ENCODE results near the gene TSPOAP1. TPM values are rescaled to one million over a fixed set of nuclear protein-coding genes. Genes with fewer than 3 reads are reported as not detected.

Gene TSPOAP1
- total and polyA plus RNA-seq, 10 of the 15 experiments (the other 5 are each of a cell fraction or from before 2014, with no cell fraction given) = 0.58 to 16.4 (median 4.2) TPM; not detected in 1

- in situ Hi-C loops (cut with MboI) (no loop called here), intact Hi-C loops (cut with micrococcal nuclease; ENCODE audit: unreplicated experiment) (no loop called here)
- TF ChIP-seq CTCF (IDR thresholded peaks at IDR 0.05 in 2 of 3, conservative IDR thresholded peaks at IDR 0.05 in 1 of 3; ENCODE audit: control insufficient read depth in 2 of 3, extremely low read depth in 1 of 3, insufficient read depth in 1 of 3, low read depth in 3 of 3, low read length in 3 of 3) = peak in 1 of 3 experiments; percentile 25; a peak in 2 of 6 replicates
- no peak for TF ChIP-seq MEF2B (IDR thresholded peaks at IDR 0.05; ENCODE audit: partially characterized antibody, poor library complexity, severe bottlenecking)
- Histone ChIP-seq H3K27me3 (replicated peaks in 1 of 2; ENCODE audit: control insufficient read depth in 2 of 2, insufficient read depth in 2 of 2, low read length in 1 of 2) (no peaks in the 10 kb centered on the region; a peak in 1 of 4 replicates), H4K20me1 (ENCODE audit: control insufficient read depth, insufficient read depth) (no peaks in the 10 kb centered on the region), H3K79me2 (ENCODE audit: control insufficient read depth, insufficient read depth, low read length) (no peaks in the 10 kb centered on the region), H3K9ac (ENCODE audit: control insufficient read depth, insufficient read depth, low read length) (no peak overlapping the region), H3K9me3 (replicated peaks; ENCODE audit: control insufficient read depth, insufficient read depth, low read length) (no peaks in the 10 kb centered on the region), H3K4me2 (ENCODE audit: control insufficient read depth, insufficient read depth) (no peak overlapping the region), H3K4me1 (ENCODE audit: control insufficient read depth, insufficient read depth, low read length) (peaks cover 3% of the 10 kb centered on the region), H3K4me3 (no peak overlapping the region), H2AFZ (ENCODE audit: control insufficient read depth, low read depth, low read length) (no peak overlapping the region), H3K36me3 (ENCODE audit: control insufficient read depth in 2 of 2, insufficient read depth in 2 of 2, low read length in 1 of 2) (no peaks in the 10 kb centered on the region), H3K27ac (ENCODE audit: control insufficient read depth, insufficient read depth) (no peak overlapping the region)
- WGBS (ENCODE audit: insufficient coverage, insufficient replicate concordance, low lambda C conversion rate, missing lambda C conversion rate) = 46% methylated on average over 8 of the region's 8 CpGs
- DNase-seq (ENCODE audit: low read depth, low spot score) (no peak), ATAC-seq (no peak), FAIRE-seq (no peak)
- ChIA-PET SMC1A (ENCODE audit: uncharacterized antibody, unreplicated experiment) (interaction anchor here (0.8 kb wide), 1 partner anchor 179 kb away, joined by 3 read pairs; no protein-coding TSS in a partner anchor), CTCF (interaction anchor here (0.6 to 3.9 kb wide), 5 partner anchors 18 to 184 kb away, joined by 3 to 21 read pairs (median 5); no protein-coding TSS in a partner anchor), POLR2A (no interaction called here), RAD21 (ENCODE audit: unreplicated experiment) (interaction anchor here (1.0 kb wide), 1 partner anchor 53 kb away, joined by 3 read pairs; no protein-coding TSS in a partner anchor)
- BruUV-seq (replicated peaks) = no TSS peak
Measured at GRCh38 chr17:58254803-58255202, 73.8 kb downstream of the TSPOAP1 start.

- Histone ChIP-seq H4K20me1 (ENCODE audit: control insufficient read depth, insufficient read depth) (no peaks in the 10 kb centered on the region), H3K27ac (ENCODE audit: control insufficient read depth, insufficient read depth) (no peak overlapping the region), H2AFZ (ENCODE audit: control insufficient read depth, low read depth, low read length) (no peak overlapping the region), H3K27me3 (replicated peaks in 1 of 2; ENCODE audit: control insufficient read depth in 2 of 2, insufficient read depth in 2 of 2, low read length in 1 of 2) (no peaks in the 10 kb centered on the region; a peak in 2 of 4 replicates), H3K4me1 (ENCODE audit: control insufficient read depth, insufficient read depth, low read length) (peaks cover 6% of the 10 kb centered on the region), H3K4me3 (no peak overlapping the region), H3K9me3 (replicated peaks; ENCODE audit: control insufficient read depth, insufficient read depth, low read length) (no peaks in the 10 kb centered on the region), H3K4me2 (ENCODE audit: control insufficient read depth, insufficient read depth) (no peak overlapping the region), H3K9ac (ENCODE audit: control insufficient read depth, insufficient read depth, low read length) (no peak overlapping the region), H3K36me3 (ENCODE audit: control insufficient read depth in 2 of 2, insufficient read depth in 2 of 2, low read length in 1 of 2) (no peaks in the 10 kb centered on the region), H3K79me2 (ENCODE audit: control insufficient read depth, insufficient read depth, low read length) (no peaks in the 10 kb centered on the region)
- DNase-seq (ENCODE audit: low read depth, low spot score) = no peak
- BruUV-seq (replicated peaks) = no TSS peak
- 54% methylated on average over 3 of the region's 3 CpGs for WGBS (ENCODE audit: insufficient coverage, insufficient replicate concordance, low lambda C conversion rate, missing lambda C conversion rate)
- RAD21 ChIA-PET (ENCODE audit: unreplicated experiment) = no interaction called here
- POLR2A ChIA-PET = interaction anchor here (0.6 kb wide), 1 partner anchor 162 kb away, joined by 3 read pairs; no protein-coding TSS in a partner anchor
- no peak for ATAC-seq
- in situ Hi-C loops (cut with MboI) = no loop called here
- SMC1A ChIA-PET (ENCODE audit: uncharacterized antibody, unreplicated experiment) = interaction anchor here (0.5 to 0.9 kb wide), 3 partner anchors 53 to 271 kb away, joined by 3 read pairs; no protein-coding TSS in a partner anchor
- intact Hi-C loops (cut with micrococcal nuclease; ENCODE audit: unreplicated experiment) = no loop called here
- no peak for FAIRE-seq
- CTCF ChIA-PET = interaction anchor here (3.9 kb wide), 1 partner anchor 53 kb away, joined by 21 read pairs; no protein-coding TSS in a partner anchor
- TF ChIP-seq ZBTB11 (CRISPR knock-in tag; IDR thresholded peaks at IDR 0.05) (no peak), RFX5 (IDR thresholded peaks at IDR 0.05; ENCODE audit: low read depth, low read length) (no peak), SMC3 (IDR thresholded peaks at IDR 0.05; ENCODE audit: borderline replicate concordance, low read length) (no peak), SPI1 (IDR thresholded peaks at IDR 0.05; ENCODE audit: borderline replicate concordance, insufficient read depth, low read depth, low read length) (no peak), ATF3 (IDR thresholded peaks at IDR 0.05; ENCODE audit: borderline replicate concordance, extremely low read depth, low read depth, low read length) (no peak), ETV6 (conservative IDR thresholded peaks at IDR 0.05 in 1 of 2, IDR thresholded peaks at IDR 0.05 in 1 of 2; ENCODE audit: borderline replicate concordance in 1 of 2, low read depth in 1 of 2) (no peak), ATF7 (IDR thresholded peaks at IDR 0.05; ENCODE audit: low read depth) (no peak), BRCA1 (IDR thresholded peaks at IDR 0.05; ENCODE audit: low read depth, low read length) (no peak)
Measured at GRCh38 chr17:58253082-58253481, 75.5 kb downstream of the TSPOAP1 start.

Measured in GM12878 (cell line).